GM20000 (cell line): ENCODE data around the gene ABR.
"Not testable (repeated sequence)": the region's sequence is repeated elsewhere in the genome, so short reads cannot be mapped to it uniquely, and the experiment has no call there.

ENCODE experiments used
- DNase-seq: peaks from one replicate; pipeline ENCODE4 v3.0.0; 2012; ENCODE audit warnings: low spot score
- TF ChIP-seq, protein P1 (sequence below): IDR thresholded peaks from 2 replicates; pipeline ENCODE4 v1.5.1; 2012; ENCODE audit warnings: mild to moderate bottlenecking, control low read depth; ENCODE audit errors: extremely low read depth, missing control alignments

ABR gene

GRCh38 chr17:1153795-1154546 lies 25.8 kb downstream of the ABR start:
- no peak for DNase-seq
- TF ChIP-seq, protein P1, sequence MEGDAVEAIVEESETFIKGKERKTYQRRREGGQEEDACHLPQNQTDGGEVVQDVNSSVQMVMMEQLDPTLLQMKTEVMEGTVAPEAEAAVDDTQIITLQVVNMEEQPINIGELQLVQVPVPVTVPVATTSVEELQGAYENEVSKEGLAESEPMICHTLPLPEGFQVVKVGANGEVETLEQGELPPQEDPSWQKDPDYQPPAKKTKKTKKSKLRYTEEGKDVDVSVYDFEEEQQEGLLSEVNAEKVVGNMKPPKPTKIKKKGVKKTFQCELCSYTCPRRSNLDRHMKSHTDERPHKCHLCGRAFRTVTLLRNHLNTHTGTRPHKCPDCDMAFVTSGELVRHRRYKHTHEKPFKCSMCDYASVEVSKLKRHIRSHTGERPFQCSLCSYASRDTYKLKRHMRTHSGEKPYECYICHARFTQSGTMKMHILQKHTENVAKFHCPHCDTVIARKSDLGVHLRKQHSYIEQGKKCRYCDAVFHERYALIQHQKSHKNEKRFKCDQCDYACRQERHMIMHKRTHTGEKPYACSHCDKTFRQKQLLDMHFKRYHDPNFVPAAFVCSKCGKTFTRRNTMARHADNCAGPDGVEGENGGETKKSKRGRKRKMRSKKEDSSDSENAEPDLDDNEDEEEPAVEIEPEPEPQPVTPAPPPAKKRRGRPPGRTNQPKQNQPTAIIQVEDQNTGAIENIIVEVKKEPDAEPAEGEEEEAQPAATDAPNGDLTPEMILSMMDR: no peak

- not testable (repeated sequence) for DNase-seq
Measured at GRCh38 chr17:1152582-1152981, 27.2 kb downstream of the ABR start.

GRCh38 chr17:1150863-1151600 lies 28.7 kb downstream of the ABR start:
- DNase-seq: no peak
- TF ChIP-seq, protein P1: no peak

- TF ChIP-seq, protein P1: no peak
- no peak for DNase-seq
Measured at GRCh38 chr17:1149869-1150268, 29.9 kb downstream of the ABR start.

- DNase-seq: no peak
- TF ChIP-seq, protein P1: no peak
Measured at GRCh38 chr17:1147664-1148063, 32.1 kb downstream of the ABR start.

DNA sequence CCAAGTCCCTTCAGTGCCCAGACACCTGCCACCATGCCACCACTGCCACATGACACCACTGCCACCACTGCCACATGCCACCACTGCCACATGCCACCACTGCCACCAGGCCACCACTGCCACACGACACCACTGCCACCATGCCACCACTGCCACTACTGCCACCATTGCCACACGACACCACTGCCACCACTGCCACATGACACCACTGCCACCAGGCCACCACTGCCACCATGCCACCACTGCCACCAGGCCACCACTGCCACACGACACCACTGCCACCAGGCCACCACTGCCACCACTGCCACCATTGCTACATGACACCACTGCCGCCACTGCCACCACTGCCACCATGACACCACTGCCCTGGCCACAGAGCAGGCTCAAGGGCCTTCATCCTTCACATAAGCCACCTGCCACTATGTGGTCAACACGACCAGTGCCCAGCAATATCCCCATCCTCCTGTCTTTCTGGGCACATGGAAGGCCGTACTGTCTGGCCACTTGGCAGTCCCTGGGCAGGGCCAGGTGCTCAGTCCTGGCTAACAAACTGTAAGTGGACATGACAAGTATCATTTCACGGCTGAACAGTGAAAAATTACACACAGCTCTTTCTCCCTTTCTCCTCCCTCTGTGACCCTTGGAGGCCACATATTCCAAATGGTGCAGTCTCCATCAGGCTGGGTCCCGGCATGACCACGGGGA lies 33.1 kb downstream of the ABR start:
- TF ChIP-seq, protein P1: no peak
- DNase-seq: no peak

DNA sequence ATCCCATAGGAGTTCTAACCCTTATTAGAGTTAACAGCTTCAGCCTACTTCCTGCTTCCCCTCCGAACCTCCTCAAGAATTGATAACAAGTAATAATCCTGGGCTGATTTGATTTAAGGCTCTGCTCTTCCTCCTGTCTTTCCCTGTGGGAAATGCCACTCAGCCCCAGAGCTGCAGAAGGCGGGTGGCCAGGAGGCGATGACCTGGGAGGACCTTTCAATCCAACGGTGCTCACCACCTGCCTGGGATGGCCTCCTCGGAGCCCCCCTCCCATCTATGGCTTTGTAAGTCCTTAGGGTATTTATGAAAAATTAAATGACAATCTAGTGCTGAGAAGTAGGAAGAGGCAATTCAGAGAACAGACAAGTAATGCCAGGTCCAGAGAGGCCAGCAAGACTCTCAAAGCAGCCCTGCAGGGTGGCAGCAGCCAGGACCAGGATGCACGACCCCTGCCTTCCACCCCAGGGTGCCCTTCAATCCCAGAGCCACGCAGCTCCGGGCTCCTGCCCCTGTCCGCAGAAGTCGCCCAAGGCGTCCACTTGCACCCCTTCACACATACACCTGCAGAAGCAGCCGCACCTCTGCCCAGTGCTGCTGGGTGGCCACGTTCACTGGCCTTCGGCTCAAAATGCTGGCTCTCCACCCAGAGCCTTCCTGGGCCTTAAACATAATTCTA lies 34.3 kb downstream of the ABR start:
- DNase-seq: no peak
- TF ChIP-seq, protein P1: no peak
